DND-41 (cell line): ENCODE results near the gene ROCK2.

Experiments used
- EZH2 ChIP-seq: IDR thresholded peaks from 3 replicates; pipeline ENCODE4 v1.6.1; 2012; ENCODE audit warnings: borderline replicate concordance, low read depth, mild to moderate bottlenecking, moderate library complexity, low read length, inconsistent platforms; ENCODE audit not compliant: severe bottlenecking
- TF ChIP-seq, protein P1 (sequence below): IDR thresholded peaks from 2 replicates; pipeline ENCODE4 v1.5.1; 2012; ENCODE audit warnings: borderline replicate concordance, low read length, moderate library complexity, mild to moderate bottlenecking; ENCODE audit not compliant: poor library complexity, severe bottlenecking; ENCODE audit errors: extremely low read depth

GRCh38 chr2:11305338-11305737 is 39.1 kb downstream of the ROCK2 start:
- TF ChIP-seq, protein P1, sequence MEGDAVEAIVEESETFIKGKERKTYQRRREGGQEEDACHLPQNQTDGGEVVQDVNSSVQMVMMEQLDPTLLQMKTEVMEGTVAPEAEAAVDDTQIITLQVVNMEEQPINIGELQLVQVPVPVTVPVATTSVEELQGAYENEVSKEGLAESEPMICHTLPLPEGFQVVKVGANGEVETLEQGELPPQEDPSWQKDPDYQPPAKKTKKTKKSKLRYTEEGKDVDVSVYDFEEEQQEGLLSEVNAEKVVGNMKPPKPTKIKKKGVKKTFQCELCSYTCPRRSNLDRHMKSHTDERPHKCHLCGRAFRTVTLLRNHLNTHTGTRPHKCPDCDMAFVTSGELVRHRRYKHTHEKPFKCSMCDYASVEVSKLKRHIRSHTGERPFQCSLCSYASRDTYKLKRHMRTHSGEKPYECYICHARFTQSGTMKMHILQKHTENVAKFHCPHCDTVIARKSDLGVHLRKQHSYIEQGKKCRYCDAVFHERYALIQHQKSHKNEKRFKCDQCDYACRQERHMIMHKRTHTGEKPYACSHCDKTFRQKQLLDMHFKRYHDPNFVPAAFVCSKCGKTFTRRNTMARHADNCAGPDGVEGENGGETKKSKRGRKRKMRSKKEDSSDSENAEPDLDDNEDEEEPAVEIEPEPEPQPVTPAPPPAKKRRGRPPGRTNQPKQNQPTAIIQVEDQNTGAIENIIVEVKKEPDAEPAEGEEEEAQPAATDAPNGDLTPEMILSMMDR = no peak
- no peak for TF ChIP-seq EZH2
